Hematopoietic multipotent progenitor cell treated with erythropoietin and hydrocortisone succinate and interleukin-3 and kit ligand, for 17 days (in vitro differentiated cells): ENCODE data around the gene ADGRF4.
"Not testable (repeated sequence)": the region's sequence is repeated elsewhere in the genome, so short reads cannot be mapped to it uniquely, and the experiment has no call there.

Source experiments
- DNase-seq: peaks from one replicate; pipeline ENCODE4 v3.0.0-alpha.2; 2015; ENCODE audit warnings: low spot score

ADGRF4 gene

GRCh38 chr6:47734831-47735481, 36.6 kb downstream of the ADGRF4 start:
- no peak for DNase-seq

- no peak for DNase-seq
Observed at GRCh38 chr6:47736083-47736700, 37.8 kb downstream of the ADGRF4 start.

- DNase-seq, result no peak
Observed at GRCh38 chr6:47737406-47737805, 39.0 kb downstream of the ADGRF4 start.

GRCh38 chr6:47740714-47741113, 42.3 kb downstream of the ADGRF4 start:
- DNase-seq, result no peak

GRCh38 chr6:47741807-47742206, 43.4 kb downstream of the ADGRF4 start:
- DNase-seq, result no peak

- DNase-seq, result no peak
Observed at GRCh38 chr6:47743744-47744143, 45.4 kb downstream of the ADGRF4 start.

- not testable (repeated sequence) for DNase-seq
Observed at GRCh38 chr6:47745269-47745668, 46.9 kb downstream of the ADGRF4 start.

- no peak for DNase-seq
Observed at GRCh38 chr6:47749757-47750156, 51.4 kb downstream of the ADGRF4 start.

GRCh38 chr6:47752801-47753200, 54.4 kb downstream of the ADGRF4 start:
- no peak for DNase-seq

GRCh38 chr6:47759364-47759763, 61.0 kb downstream of the ADGRF4 start:
- DNase-seq, result no peak

GRCh38 chr6:47762502-47762901, 64.1 kb downstream of the ADGRF4 start:
- DNase-seq, result no peak

- no peak for DNase-seq
Observed at GRCh38 chr6:47766445-47766844, 68.1 kb downstream of the ADGRF4 start.

- no peak for DNase-seq
Observed at GRCh38 chr6:47767102-47767501, 68.7 kb downstream of the ADGRF4 start.

- DNase-seq, result no peak
Observed at GRCh38 chr6:47769982-47770381, 71.6 kb downstream of the ADGRF4 start.
